ENCODE results near the gene TNFRSF6B.
"Not testable (repeated sequence)": the region's sequence is repeated elsewhere in the genome, so short reads cannot be mapped to it uniquely, and the experiment has no call there.

Gene TNFRSF6B

DNA sequence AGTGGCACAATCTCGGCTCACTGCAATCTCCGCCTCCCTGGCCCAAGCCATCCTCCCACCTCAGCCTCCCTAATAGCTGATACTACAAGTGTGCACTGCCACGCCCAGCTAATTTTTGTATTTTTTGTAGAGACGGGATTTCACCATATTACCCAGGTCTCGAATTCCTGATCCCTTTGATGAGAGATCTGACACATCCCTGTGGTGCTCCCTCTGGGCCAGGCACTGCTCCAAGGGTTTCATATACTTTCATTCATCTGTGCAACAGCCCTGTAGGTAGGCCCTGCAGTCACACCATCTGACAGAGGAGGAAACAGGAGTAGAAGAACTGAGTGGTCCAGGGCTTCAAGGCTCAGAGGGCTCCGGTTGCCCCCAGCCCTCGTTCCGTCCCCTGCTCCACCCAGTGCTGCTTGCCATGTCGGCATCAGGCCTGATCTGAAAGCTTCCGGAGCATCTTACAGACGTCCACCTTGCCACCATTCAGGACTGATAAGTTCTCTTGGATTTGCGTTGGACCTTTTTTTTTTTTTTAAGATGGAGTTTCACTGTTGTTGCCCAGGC, 14.7 kb downstream of the TNFRSF6B start:
- no peak for DNase-seq

DNA sequence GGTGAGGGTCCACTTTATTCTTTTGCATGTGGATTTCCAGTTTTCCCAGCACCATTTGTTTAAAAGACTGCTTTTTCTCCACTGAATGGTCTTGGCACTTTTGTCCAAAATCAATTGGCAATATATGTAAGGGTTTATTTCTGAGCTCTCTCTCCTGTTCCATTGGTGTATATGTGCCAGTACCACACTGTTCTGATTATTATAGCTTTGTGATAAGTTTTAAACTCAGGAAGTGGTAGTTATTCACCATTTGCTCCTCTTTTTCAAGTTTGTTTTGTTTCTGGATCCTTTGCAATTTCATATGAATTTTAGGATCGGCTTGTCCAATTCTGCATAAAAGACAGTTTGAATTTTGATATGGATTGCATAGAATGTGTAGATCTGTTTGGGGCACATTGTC, 15.7 kb downstream of the TNFRSF6B start:
- DNase-seq = no peak

DNA sequence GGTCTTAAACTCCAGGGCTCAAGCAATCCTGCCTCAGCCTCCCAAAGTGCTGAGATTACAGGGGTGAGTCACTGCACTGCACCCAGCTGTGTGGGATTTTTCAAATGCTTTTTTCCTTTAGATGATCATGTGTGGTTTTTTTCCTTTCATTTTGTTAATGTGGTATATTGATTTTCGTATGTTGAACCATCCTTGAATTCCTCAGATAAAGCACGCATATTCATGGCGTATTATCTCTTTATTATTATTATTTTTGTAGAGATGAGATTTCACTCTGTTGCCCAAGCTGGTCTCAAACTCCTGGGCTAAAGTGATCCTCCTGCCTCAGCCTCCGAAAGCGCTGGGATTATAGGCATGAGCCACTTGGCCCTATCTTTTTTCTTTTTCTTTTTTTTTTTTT, 18.4 kb downstream of the TNFRSF6B start:
- DNase-seq = no peak

DNA sequence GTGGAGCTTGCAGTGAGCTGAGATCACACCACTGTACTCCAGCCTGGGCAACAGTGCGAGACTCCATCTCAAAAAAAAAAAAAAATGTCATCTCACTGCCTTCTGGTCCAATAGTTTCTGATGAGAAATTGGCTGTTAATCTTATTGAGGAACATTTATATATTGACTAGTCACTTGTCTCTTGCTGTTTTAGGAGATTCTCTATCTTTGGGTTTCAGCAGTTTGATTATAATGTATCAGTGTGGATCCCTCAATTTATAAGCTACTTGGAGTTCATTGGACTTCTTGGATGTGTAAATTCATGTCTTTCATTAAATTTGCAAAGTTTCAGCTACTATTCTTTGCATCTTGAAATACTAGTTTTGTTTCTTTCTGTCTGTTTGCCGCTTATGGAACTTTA, 22.5 kb downstream of the TNFRSF6B start:
- no peak for DNase-seq

DNA sequence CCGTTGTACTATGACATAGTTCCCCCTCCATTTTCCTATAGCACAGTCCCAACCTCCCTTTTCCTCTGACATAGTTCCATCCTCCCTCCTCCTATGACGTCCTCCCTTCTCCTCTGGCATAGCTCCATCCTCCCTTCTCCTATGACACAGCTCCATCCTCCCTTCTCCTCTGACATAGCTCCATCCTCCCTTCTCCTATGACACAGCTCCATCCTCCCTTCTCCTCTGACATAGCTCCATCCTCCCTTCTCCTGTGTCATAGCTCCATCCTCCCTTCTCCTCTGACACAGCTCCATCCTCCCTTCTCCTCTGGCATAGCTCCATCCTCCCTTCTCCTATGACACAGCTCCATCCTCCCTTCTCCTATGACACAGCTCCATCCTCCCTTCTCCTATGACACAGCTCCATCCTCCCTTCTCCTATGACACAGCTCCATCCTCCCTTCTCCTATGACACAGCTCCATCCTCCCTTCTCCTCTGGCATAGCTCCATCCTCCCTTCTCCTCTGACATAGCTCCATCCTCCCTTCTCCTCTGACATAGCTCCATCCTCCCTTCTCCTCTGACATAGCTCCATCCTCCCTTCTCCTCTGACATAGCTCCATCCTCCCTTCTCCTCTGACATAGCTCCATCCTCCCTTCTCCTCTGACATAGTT, 26.6 kb downstream of the TNFRSF6B start:
- not testable (repeated sequence) for DNase-seq

DNA sequence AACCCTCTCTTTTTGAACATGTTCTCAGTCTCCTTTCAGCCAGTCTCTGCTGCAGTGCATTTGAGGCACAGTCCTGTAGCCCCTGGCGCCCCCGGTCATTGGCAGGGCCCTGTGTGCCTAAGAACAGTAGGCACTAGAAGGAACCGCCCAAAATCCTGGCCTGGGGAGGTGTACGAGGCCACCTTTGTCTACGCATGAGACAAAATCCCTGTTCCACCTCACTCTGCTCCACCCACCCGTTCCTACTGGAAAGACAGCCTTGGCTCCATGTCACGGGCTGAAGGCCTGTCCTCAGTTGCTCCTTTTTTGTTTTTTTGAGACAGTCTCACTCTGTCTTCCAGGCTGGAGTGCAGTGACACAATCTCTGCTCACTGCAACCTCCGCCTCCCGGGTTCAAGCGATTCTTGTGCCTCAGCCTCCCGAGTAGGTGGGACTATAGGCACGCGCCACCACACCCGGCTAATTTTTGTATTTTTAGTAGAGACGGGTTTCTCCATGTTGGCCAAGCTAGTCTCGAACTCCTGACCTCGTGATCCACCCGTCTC, 33.8 kb downstream of the TNFRSF6B start:
- not testable (repeated sequence) for DNase-seq

DNA sequence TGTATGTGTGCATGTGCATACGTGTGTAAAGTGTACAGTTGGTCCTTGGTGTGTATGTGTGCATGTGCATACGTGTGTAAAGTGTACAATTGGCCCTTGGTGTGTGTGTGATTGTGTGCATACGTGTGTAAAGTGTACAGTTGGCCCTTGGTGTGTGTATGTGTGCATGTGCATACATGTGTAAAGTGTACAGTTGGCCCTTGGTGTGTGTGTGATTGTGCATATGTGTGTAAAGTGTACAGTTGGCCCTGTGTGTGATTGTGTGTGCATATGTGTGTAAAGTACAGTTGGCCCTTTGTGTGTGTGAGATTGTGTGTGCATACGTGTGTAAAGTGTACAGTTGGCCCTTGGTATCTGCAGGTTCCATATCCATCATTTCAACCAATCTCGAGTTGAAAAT, 35.0 kb downstream of the TNFRSF6B start:
- no peak for DNase-seq

DNA sequence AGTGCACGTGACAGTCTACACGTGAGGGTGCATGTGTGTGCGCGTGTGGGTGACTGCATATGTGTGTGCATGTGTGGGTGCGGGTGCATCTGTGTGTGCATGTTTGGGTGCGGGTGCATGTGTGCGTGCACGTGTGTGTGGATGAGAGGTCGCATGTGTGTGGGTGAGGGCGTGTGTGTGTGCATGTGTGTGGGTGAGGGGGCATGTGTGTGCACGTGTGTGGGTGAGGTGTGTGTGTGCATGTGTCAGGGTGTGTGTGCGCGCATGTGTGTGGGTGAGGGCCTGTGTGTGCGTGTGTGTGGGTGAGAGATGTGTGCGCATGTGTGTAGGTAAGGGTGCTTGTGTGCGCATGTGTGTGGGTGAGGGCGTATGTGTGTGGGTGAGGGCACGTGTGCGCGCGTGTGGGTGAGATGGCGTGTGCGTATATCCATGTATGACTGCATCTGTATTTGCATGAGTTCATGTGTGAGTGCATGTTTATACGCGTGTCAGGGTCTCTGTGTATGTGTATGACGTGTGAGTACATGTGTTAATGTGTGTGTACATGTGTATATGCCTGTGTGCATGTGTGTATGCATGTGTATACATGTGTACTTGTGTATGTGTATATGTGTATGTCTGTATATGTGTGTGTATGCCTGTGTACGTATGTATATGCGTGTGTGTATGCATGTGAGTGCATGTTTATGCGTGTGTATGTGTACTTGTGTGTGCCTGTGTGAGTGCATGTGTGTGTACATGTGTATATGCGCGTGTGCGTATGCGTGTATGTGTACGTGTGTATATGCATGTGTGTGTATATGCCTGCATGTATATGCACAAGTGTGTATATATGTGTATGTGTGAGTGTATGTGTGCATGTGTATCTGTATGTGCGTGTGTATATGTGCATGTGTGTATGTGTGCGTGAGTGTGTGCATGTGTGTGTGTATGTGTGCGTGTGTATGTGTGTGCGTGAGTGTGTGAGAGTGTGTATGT, 36.0 kb downstream of the TNFRSF6B start:
- DNase-seq = no peak

DNA sequence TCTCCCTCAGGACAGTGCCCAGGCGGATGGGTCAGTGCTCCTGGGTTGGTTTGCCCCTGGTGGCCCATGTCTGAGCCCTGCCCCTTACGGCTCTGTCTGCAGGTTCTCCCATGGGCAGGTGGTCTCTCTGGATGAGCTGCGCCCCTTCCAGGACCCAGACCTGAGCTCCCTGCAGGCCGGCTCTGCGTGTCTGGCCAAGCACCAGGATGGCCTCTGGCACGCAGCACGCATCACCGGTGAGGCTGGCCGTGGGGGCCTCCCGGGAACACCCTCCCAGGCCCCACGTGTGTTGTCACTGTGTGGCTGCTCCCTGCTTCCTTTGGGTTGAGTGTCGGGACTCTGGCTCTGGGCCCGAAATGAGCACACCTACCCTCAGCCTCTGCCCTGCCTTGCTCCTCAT, 36.7 kb downstream of the TNFRSF6B start:
- no peak for DNase-seq

DNA sequence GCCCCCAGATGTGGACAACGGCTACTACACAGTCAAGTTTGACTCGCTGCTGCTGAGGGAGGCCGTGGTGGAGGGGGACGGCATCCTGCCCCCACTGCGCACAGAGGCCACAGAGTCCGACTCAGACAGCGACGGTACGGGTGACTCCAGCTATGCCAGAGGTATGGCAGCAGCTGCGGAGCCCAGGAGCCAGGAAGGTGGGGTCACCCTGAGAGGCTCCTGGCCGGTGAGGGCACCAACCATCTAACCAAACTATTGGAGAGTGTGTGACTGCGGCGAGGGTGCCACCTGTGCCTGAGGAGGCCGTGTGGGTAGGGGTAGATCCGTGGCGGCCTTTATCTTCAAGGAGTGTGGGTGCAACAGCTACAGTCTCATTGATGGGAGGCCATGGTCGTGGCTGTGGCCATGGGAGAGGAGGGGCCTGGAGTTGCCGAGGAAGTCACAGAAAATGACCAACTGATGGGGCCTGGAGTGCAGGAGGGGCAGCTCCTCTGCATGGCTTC, 37.2 kb downstream of the TNFRSF6B start:
- no peak for DNase-seq

DNA sequence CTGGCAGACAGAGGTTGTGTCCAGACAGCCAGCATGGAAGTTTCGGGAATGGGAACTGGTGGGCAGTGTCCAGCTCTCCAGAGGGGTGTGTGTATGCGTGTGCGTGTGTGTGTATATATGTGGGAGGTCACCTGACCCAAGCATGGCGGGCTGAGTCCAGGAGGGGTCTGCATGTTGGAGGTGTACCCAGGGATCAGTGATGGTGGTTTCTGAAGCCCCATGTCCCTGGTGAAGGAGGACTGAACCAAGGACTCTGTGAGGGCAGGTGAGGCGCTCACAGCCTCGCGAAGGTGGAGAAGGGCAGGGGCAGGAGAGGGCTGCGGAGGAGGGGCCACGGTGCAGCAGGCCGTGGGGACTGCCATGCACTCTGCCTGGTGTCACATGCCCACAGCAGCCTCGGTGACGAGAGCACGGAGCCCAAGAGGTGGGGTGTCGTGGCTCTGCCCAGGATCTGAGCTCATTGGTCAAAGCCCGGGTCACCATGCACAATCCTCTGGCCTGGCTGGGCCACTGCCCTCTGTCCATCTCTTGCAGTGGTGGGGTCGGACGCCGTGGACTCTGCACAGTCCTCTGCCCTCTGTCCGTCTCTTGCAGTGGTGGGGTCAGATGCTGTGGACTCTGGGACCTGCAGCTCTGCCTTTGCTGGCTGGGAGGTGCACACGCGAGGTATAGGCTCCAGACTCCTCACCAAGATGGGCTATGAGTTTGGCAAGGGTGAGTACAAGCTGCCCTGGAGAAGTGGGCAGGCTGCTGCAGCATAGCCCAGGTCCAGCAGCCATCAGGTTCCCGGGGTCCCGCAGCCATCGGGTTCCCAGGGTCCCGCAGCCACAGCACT, 37.9 kb downstream of the TNFRSF6B start:
- DNase-seq = no peak

DNA sequence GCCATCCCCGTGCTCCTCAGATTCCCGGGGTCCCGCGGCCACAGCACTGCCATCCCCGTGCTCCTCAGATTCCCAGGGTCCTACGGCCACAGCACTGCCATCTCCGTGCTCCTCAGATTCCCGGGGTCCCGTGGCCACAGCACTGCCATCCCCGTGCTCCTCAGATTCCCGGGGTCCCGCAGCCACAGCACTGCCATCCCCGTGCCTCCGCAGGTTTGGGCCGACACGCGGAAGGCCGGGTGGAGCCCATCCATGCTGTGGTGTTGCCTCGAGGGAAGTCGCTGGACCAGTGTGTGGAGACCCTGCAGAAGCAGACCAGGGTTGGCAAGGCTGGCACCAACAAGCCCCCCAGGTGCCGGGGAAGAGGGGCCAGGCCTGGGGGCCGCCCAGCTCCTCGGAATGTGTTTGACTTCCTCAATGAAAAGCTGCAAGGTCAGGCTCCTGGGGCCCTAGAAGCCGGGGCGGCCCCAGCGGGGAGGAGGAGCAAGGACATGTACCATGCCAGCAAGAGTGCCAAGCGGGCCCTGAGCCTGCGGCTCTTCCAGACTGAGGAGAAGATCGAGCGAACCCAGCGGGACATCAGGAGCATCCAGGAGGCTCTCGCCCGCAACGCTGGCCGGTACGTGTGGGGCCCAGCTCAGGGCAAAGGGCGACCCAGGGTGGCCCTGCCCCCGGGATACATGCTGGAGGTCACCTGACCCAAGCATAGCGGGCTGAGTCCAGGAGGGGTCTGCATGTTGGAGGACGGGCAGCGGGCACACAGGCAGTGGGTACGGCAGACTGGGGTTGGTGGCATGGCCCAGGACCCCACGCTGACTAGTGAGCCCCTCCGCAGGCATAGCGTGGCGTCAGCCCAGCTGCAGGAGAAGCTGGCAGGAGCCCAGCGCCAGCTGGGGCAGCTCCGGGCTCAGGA, 38.8 kb downstream of the TNFRSF6B start:
- no peak for DNase-seq

DNA sequence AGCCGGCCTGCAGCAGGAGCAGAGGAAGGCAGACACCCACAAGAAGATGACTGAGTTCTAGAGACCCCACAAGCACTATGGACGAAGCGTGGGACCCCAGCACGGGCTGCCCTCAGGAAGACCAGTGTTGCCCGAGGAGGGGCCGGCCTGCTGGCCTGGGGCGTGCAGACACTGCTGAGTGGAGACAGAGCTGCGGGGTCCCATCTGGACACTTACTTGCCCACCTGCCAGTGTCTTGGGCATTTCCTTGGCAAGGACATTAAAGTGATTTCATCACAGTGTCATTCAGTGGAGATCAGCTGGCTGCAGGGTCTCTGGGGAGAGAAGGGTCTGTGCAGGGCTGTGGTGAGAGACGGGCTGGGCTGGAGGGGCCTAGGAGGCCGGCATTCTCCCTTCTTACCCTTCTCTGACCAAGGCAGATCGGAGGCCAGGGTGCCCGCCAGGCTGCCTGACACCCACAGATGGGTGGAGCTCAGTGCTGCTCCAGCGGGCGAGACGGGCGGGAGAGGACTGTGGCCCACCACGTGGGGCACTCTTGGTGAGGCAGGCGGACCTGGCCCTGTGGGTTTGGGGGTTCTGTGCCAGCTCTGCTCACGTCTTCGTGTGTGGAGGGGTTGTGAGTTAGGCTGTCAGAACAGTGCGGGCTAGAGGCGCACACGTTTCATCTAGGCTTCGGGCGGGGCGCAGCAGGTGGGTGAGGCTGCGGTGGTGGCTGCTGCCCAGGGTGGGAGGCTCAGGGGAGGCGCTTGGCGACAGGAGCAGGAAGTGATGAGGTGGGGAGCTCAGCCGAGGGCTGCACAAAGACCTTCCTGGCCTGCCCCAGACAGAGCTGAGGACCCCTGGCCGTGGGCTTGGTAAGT, 39.6 kb downstream of the TNFRSF6B start, which contains the start of gene LIME1:
LIME1 (plus strand) TSS at position 806 of the 860 bp plus-strand sequence. CDS start 886 bp downstream, outside the sequence.
- DNase-seq = peak; percentile 84

DNA sequence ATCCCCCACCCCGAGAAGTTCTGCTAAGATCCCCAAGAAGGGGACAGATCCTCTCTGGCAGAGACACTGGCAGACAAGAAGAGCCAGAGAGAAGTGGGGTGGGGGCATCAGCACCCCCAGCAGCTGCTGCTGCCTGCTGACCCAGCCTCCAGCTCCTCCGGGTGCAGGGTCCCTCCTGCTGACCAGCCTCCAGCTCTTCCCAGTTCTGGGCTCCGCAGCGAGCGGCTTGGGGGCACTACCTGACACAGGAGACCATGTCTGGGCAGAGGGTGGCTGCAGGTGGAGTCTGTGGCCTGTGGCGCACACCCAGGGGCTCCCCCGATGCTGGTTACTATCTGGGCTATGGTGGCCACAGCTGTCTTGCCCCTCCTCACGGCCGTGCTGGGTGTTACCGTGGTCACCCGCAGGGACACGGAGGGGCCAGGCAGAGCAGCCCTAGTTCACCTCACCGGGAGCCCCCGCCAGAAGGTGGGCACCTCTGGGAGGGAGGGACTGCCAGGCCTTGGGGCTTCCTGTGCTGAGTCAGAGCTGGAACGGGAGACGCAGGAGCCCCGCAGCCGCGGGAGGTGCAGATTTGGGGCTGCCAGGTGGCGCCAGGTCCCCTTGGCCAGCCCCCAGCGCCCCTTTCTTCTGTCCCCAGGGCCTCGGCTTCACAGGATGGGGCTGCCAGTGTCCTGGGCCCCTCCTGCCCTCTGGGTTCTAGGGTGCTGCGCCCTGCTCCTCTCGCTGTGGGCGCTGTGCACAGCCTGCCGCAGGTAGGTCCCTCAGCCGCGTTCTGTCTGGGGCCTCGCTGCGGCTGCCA, 40.6 kb downstream of the TNFRSF6B start:
- peak; percentile 66 for DNase-seq

DNA sequence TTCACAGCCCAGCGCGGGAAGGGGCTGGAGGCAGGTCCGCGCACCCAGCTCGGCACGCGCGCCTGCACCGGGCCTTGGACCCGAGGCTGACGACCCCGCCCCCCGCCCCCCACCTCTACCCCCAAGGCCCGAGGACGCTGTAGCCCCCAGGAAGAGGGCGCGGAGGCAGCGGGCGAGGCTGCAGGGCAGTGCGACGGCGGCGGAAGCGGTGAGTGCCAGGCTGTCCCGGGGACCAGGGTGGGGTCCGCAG, 41.2 kb downstream of the TNFRSF6B start:
- DNase-seq = no peak

DNA sequence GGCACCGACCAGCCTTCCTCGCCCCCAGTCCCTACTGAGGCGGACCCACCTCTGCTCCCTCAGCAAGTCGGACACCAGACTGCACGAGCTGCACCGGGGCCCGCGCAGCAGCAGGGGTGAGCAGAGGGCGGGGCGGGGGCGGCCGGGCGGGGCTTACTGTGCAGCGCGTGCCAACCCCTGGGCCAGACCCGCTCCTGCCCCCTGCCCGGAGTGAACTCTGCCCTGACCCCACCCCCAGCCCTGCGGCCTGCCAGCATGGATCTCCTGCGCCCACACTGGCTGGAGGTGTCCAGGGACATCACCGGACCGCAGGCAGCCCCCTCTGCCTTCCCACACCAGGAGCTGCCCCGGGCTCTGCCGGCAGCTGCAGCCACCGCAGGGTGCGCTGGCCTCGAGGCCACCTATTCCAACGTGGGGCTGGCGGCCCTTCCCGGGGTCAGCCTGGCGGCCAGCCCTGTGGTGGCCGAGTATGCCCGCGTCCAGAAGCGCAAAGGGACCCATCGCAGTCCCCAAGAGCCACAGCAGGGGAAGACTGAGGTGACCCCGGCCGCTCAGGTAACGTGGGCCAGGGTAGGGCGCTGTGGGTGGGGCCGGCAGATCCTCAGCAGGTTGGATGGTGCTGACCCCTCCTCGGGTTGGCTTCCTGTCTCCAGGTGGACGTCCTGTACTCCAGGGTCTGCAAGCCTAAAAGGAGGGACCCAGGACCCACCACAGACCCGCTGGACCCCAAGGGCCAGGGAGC, 41.7 kb downstream of the TNFRSF6B start:
- DNase-seq = peak; percentile 24

DNA sequence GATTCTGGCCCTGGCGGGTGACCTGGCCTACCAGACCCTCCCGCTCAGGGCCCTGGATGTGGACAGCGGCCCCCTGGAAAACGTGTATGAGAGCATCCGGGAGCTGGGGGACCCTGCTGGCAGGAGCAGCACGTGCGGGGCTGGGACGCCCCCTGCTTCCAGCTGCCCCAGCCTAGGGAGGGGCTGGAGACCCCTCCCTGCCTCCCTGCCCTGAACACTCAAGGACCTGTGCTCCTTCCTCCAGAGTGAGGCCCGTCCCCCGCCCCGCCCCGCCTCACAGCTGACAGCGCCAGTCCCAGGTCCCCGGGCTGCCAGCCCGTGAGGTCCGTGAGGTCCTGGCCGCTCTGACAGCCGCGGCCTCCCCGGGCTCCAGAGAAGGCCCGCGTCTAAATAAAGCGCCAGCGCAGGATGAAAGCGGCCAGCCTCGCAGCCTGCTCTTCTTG, 42.3 kb downstream of the TNFRSF6B start:
- peak; percentile 35 for DNase-seq

Measured in activated gamma-delta T cell treated with Interleukin-2 at 50 U/mL for 16 hours (primary cell).